Colon (tissue), 2 donors: ENCODE results near the gene SLC51B.
"Not testable (repeated sequence)": the region's sequence is repeated elsewhere in the genome, so short reads cannot be mapped to it uniquely, and the experiment has no call there.

Experiments
- FAIRE-seq: peaks from 2 replicates; lab custom pipeline; 2012; peaks lifted over from hg19 to GRCh38; lab: Jason Lieb, UNC
- donor health status: control.
- donor health status: control.

The SLC51B gene

GRCh38 chr15:65042776-65043327 lies 2.3 kb upstream of the SLC51B start:
- FAIRE-seq: no peak

DNA sequence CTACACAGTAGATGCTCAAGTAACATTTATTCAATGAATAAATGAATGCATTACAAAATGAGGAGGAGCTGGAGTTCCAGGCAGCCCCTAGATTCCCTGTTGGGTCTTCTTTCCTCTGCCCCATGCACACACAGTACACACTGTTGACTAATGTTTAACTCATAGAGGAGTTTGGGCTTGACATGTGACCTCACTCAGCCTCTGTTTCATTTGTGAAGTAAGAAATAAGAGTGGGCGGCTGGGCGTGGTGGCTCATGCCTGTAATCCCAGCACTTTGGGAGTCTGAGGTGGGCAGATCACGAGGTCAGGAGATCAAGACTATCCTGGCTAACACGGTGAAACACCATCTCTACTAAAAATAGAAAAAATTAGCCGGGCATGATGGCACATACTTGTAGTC lies 969 bp upstream of the SLC51B start:
- FAIRE-seq: not testable (repeated sequence)

- no peak for FAIRE-seq
These were observed 3.1 kb downstream of the SLC51B start for GRCh38 chr15:65048241-65048640.

DNA sequence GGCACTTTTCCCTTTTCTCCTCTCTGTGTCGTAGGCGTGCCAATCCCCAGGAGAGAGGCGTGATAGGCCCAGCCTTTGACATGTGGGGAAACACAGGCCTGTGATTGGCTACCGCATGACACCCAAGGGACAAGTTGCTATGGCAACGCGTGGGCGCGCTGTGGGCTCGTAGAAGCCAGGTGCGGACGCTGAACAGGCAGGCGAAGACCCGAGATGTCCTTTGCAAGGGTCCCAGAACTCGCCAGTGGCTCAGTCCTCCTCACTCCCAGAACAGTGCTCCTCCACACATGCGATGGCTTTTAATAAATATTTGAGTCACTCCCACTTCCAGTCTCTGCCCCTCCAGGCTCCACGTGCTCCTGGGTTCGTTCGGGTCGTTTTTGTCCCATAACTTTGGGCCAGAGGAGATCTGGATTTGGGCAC lies 4.2 kb downstream of the SLC51B start:
- no peak for FAIRE-seq

DNA sequence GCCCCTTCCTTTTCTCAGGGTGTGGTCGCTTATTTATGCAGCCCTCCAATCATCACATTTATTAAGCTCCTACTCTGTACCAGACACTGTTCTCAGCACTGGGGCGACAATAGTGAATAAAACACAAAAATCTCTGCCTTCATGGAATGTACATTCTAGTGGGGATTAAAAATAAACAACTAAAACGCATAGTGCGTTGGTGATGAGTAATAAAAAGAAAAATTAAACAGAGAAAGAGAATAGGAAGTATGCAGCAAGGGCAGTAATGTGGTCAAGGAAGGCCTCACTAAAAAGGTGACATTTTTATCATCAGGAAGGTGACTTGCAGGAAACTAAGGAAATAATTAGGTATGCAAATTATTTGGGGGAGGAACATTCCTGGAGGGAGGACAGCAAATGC lies 5.1 kb downstream of the SLC51B start:
- FAIRE-seq: no peak

GRCh38 chr15:65051266-65051665 lies 6.1 kb downstream of the SLC51B start:
- no peak for FAIRE-seq

GRCh38 chr15:65052956-65053355 lies 7.8 kb downstream of the SLC51B start:
- no peak for FAIRE-seq

DNA sequence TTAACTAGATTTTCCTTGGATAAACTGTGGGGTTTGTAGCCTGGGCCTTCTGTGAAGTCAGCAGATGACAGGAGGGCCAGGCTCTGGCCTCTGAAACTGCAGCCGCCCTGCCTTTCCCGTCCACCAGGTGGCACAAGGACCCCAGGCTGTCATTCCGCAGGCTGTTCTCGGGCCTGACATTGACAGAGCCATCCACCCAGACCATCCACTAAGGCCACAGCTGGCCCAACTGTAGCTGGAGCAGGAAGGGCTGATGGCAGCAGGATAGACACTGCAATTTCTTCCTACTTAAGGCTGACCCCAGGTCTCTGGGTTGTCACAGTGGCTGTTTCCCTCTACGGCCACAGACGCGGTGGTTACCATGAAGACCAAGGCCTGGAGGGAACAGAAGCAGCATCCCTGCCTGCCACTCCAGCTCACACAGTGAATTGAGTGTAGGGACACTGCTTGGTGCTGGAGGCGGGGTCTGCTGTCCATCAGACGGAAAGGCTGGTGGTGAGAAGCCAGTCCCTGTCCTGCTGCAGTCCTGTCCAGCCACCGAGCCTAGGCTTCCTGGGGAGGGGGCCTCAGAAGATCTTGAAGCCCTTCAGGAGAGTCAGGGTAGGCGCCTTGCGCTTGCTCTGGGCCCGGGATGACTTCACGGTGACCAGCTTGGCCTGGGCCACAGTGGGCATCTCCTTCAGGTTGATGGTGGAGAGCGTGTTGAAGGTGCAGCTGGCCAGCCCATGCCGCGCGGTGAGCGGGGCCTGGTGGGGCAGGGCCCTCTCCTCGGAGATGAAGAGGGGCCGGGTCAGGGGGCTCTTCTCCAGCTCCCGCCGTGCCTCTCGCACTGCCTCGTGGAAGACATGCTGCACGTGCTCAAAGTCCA lies 9.4 kb downstream of the SLC51B start:
- no peak for FAIRE-seq

GRCh38 chr15:65055201-65055870 lies 10.1 kb downstream of the SLC51B start:
- no peak for FAIRE-seq

DNA sequence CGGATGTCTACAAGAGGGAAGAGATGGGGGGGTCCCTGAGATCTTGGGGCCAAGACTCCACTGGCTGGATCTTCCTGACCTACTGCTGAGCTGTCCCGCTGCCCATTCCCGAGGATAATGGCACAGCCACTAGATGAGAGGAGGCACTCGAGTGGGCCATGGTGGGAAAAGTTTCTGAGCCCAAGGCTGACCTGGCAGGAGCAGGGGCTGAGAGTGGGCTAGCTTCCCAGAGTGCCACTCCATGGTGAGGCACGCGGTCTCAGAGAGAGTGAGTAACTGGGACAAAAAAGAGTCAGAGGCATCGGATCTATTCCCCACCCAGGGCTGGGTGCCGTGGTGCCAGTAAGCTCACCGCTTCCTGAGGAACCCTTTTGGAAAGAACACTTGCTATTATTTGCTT lies 10.9 kb downstream of the SLC51B start:
- FAIRE-seq: no peak

- FAIRE-seq: no peak
These were observed 11.8 kb downstream of the SLC51B start for GRCh38 chr15:65056868-65057548.

DNA sequence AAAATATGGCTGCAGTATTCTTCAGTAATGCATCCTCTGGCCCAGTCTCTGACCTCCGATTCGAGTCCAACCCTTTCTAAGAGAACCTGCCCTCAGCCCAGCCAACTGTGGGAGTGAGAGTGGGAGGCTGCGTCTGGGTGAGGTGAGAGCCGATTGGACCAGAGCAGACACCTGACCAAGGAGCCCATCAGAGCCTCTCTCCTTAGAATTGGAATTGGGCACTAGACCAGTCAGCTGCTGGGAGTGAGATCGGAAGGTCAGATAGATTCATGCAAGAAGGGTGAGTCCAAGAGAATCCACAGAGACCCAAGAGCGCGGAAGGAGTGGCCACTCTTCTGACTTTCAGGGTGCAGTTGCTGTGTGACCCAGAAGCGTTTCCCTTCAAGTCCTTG lies 12.4 kb downstream of the SLC51B start:
- FAIRE-seq: no peak

GRCh38 chr15:65058394-65059368 lies 13.5 kb downstream of the SLC51B start:
- no peak for FAIRE-seq

- FAIRE-seq: no peak
These were observed 14.2 kb downstream of the SLC51B start for GRCh38 chr15:65059369-65059750.

- no peak for FAIRE-seq
These were observed 14.9 kb downstream of the SLC51B start for GRCh38 chr15:65059931-65060596.

GRCh38 chr15:65060641-65061397 lies 15.6 kb downstream of the SLC51B start:
- FAIRE-seq: no peak

DNA sequence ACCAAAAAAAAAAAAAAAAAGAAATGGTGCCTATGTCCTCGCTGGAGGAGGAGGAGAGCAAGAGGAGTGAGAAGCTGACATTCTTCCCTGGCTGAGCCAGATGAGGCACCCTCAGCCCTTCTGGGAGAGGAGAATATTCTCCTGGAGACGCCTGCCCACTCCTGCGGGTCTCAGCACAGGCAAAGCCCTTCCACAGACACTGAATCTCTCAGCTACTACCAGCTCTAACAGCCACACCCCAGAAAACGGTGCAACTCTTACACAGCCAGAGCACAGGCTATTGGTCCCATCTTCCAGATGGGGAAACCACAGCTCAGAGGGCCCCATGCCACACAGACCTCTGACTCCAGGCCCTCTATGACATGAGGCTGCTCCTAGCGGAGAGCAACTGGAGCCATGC lies 16.9 kb downstream of the SLC51B start:
- no peak for FAIRE-seq

DNA sequence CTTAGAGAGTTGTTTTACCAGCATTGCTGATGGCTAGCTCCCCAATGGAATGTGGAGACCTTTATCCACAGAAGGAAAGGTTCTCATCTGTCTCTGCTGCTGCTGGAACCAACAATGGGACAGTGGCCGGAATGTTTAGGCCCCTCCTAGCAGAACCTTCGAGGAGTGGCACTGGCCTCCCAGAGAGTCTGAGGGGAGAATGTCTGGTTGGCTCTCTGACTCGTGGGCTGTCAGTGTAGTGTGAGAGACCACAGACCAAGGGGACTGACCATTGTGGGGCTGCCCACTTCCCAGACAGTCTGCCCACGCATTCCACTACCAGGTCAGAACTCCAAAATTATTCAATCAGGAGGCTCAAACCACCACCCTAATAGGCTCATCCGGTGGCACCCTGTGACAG lies 17.5 kb downstream of the SLC51B start:
- no peak for FAIRE-seq

DNA sequence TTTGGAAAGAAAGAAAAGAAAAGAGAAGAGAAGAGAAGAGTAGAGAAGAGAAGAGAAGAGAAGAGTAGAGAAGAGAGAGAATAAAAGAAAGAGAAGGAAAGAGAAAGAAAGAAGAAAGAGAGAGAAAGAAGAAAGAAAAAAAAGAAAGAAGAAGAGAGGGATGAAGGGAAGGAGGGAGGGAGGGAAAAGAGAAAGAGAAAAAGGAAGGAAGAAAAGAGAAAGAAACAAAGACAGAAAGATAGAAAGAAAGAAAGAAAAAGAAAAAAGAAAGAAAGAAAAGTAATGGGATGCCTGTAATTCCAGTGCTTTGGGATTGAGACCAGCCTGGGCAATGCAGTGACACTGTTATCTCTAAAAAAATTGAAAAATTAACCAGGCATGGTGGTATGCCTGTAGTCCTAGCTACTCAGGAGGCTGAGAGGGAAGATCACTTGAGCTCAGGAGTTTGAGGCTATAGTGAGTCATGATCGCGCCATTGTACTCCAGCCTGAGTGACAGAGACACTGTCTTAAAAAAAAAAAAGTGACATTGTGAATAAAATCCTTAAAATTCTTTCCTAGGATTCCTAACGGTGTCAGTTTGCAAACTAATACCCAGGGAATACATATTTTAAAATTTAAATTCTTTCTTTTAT lies 20.9 kb downstream of the SLC51B start:
- FAIRE-seq: no peak
